ENCODE measurements around the gene TP53BP2. TPM values are rescaled to one million over a fixed set of nuclear protein-coding genes. Genes with fewer than 3 reads are reported as not detected.

The TP53BP2 gene
- total RNA-seq, 6 experiments from 2014 or later, result 21.6 to 30.1 (median 26.4) TPM

- Mint-ChIP-seq H3K4me1 (ENCODE audit: low read depth) (peaks cover 24% of the 10 kb centered on the region), H3K27ac (peak overlapping the region; percentile 1; the same call in 1 of the 2 replicates), H3K4me3 (no peak overlapping the region), H3K36me3 (ENCODE audit: low read depth) (no peaks in the 10 kb centered on the region), H3K27me3 (ENCODE audit: insufficient read depth) (no peaks in the 10 kb centered on the region; the same call in 1 of the 2 replicates), H3K9me3 (no peaks in the 10 kb centered on the region)
- no peak for DNase-seq
- TF ChIP-seq CTCF (IDR thresholded peaks at IDR 0.05), result no peak
Observed at GRCh38 chr1:223838125-223838854, 7.5 kb downstream of the TP53BP2 start.

- H3K9me3 Mint-ChIP-seq, result no peaks in the 10 kb centered on the region
- H3K4me3 Mint-ChIP-seq, result no peak overlapping the region
- DNase-seq, result no peak
- H3K36me3 Mint-ChIP-seq (ENCODE audit: low read depth), result no peaks in the 10 kb centered on the region
- TF ChIP-seq CTCF (IDR thresholded peaks at IDR 0.05), result no peak
- H3K27me3 Mint-ChIP-seq (ENCODE audit: insufficient read depth), result no peaks in the 10 kb centered on the region; the same call in 1 of the 2 replicates
- H3K27ac Mint-ChIP-seq, result peak overlapping the region; percentile 1; the same call in 1 of the 2 replicates
- H3K4me1 Mint-ChIP-seq (ENCODE audit: low read depth), result peaks cover 21% of the 10 kb centered on the region
Observed at GRCh38 chr1:223837687-223838086, 8.1 kb downstream of the TP53BP2 start.

- Mint-ChIP-seq H3K4me1 (ENCODE audit: low read depth) (peaks cover 17% of the 10 kb centered on the region), H3K27me3 (ENCODE audit: insufficient read depth) (no peaks in the 10 kb centered on the region; the same call in 1 of the 2 replicates), H3K9me3 (no peaks in the 10 kb centered on the region), H3K36me3 (ENCODE audit: low read depth) (no peaks in the 10 kb centered on the region), H3K4me3 (no peak overlapping the region), H3K27ac (0 out of 2 replicates have a peak overlapping the region, but pooled peaks have one; percentile 22)
- no peak for TF ChIP-seq CTCF (IDR thresholded peaks at IDR 0.05)
- DNase-seq, result no peak
Observed at GRCh38 chr1:223837206-223837605, 8.5 kb downstream of the TP53BP2 start.

- Mint-ChIP-seq H3K36me3 (ENCODE audit: low read depth) (no peaks in the 10 kb centered on the region), H3K4me3 (no peak overlapping the region)
Observed at GRCh38 chr1:223836586-223836985, 9.2 kb downstream of the TP53BP2 start.

GRCh38 chr1:223835754-223836153 lies 10.0 kb downstream of the TP53BP2 start:
- no peaks in the 10 kb centered on the region; the same call in 1 of the 2 replicates for H3K27me3 Mint-ChIP-seq (ENCODE audit: insufficient read depth)
- H3K27ac Mint-ChIP-seq, result no peak overlapping the region
- H3K4me1 Mint-ChIP-seq (ENCODE audit: low read depth), result peaks cover 10% of the 10 kb centered on the region
- no peaks in the 10 kb centered on the region for H3K9me3 Mint-ChIP-seq
- no peak for TF ChIP-seq CTCF (IDR thresholded peaks at IDR 0.05)
- no peaks in the 10 kb centered on the region for H3K36me3 Mint-ChIP-seq (ENCODE audit: low read depth)
- DNase-seq, result no peak
- H3K4me3 Mint-ChIP-seq, result no peak overlapping the region

More at GRCh38 chr1:223836586-223836985, 9.2 kb downstream of the TP53BP2 start:
- Mint-ChIP-seq H3K27me3 (ENCODE audit: insufficient read depth) (no peaks in the 10 kb centered on the region; the same call in 1 of the 2 replicates), H3K4me1 (ENCODE audit: low read depth) (peaks cover 14% of the 10 kb centered on the region), H3K27ac (no peak overlapping the region), H3K9me3 (no peaks in the 10 kb centered on the region)
- no peak for DNase-seq
- TF ChIP-seq CTCF (IDR thresholded peaks at IDR 0.05), result no peak
